SKM-1 (cell line): ENCODE data around the gene ITPKC.
A peak's percentile ranks its signal among the peaks of the same experiment; 100 is the strongest.
"Not testable (repeated sequence)": the region's sequence is repeated elsewhere in the genome, so short reads cannot be mapped to it uniquely, and the experiment has no call there.

Experiments used
- DNase-seq: peaks from one replicate; lab custom pipeline; 2025; ENCODE audit not compliant: unreplicated experiment; lab: John Stamatoyannopoulos, UW

The ITPKC gene

DNA sequence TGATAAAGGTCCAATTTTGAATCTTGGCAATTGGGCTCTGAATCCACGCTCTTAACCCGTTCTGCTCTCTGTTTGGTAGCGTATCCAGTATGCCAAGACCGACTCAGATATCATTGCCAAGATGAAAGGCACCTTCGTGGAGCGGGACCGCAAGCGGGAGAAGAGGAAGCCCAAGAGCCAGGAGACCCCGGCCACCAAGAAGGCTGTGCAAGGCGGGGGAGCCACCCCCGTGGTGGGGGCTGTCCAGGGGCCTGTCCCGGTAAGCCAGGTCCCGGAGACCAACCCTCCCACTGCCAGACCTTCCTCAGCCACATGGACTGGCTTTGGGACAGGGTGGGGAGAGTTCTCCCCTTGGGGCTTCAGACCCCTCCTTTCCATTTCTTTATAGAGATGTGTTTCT lies 42.4 kb downstream of the ITPKC start:
- DNase-seq, result no peak

DNA sequence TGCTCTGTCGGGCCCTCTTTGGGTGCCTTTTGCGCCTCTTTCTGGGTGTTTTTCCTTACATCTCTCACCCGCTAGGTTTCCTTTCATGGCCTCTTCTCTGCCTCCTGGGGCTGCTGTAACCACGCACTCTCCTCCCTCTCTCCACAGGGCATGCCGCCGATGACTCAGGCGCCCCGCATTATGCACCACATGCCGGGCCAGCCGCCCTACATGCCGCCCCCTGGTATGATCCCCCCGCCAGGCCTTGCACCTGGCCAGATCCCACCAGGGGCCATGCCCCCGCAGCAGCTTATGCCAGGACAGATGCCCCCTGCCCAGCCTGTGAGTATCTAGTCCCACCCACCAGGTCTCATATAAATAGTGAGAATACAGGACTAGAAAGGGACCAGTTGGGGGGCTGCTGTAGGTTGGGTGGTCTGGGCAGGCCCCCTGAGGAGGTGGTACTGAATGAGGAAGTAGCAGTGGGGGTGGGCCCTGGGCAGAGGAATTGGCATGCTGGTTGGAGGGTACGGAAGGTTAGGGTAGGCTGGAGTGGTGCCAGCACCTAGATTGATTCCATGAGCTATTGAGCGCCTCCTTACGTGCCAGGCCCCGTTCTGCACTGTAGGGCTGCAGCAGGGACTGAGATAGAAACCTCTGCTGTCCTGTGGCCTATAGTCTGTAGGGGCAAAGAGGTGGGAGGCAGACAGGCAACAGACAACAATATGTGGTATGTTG lies 46.0 kb downstream of the ITPKC start:
- no peak for DNase-seq

DNA sequence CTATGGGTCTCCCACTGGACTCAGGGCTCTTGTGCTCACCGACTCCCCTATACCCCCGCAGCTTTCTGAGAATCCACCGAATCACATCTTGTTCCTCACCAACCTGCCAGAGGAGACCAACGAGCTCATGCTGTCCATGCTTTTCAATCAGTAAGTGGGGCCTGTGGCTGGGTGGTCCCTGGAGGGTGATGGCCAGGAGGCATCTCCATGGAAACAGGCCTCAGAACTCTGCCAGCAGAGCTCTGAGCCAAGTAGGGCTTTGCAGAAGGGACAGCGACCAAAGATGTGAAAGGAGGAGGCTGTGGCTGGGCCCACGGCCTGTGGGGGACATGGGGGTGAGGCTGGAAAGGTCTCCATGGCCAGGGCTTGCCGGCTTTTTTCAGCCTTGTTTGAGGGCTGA lies 46.6 kb downstream of the ITPKC start:
- no peak for DNase-seq

GRCh38 chr19:40763963-40764362 lies 47.1 kb downstream of the ITPKC start:
- DNase-seq, result no peak

DNA sequence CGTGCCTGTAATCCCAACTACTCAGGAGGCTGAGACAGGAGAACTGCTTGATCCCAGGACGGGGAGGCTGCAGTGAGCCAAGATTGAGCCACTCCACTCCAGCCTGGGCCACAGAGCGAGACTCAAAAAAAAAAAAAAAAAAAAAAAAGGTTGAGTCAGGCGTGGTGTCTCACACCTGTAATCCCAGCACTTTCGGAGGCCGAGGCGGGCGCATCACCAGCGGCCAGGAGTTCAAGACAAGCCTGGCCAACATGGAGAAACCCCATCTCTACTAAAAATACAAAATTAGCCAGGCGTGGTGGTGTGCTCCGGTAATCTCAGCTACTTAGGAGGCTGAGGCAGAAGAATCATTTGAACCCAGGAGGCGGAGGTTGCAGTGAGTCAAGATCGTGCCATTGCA lies 49.5 kb downstream of the ITPKC start:
- not testable (repeated sequence) for DNase-seq

DNA sequence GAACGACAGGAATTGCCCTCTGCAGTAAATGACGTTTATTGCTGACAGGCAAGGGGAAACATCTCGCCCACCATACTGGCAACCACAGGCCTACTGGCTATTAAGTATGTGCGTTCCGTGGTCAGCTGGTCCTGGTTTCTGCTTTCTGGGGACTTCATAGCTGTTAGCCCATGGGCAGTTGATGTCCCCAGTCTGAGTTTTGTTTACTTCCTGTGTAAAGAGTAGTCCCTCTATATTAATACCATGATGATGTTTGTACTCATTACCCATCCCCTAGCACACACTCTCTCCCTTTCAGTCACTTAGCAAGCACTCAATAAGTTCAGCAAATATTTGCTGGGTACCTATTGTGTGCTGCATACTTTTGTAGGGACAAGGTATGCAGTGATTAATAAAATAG lies 52.0 kb downstream of the ITPKC start:
- DNase-seq, result no peak

- DNase-seq, result not testable (repeated sequence)
Observed at GRCh38 chr19:40771101-40771862, 54.4 kb downstream of the ITPKC start.

DNA sequence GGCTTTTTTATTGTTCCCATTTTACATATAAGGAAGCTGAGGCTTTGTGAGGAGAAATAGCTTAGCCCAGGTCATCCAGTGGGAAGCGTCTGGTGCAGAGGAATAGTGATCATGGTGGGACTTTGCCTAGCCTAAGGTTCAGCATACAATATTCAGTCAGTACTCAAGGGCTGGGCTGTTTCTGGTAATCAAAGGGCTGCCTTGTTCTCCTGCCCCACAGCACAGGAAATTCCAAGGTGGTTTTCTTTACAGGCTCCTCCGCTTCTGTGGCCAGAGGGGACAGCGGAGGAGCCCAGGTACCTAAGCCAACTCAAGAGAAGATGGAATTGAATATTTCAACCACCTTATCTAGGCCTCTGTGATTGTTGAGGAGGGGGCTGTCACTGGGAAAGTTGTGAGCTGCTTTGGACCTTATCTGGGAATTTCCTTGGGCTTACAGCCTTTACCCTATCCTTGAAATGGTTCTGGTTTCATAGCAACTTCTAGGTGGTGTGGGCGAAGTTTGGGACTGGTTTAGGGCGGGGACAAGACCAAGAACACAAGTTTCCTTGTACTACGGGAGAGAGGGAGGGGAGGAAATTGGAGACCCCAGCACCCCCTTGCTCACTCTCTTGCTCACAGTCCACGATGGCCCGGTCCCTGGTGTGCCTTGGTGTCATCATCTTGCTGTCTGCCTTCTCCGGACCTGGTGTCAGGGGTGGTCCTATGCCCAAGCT lies 58.2 kb downstream of the ITPKC start, which contains the start of gene MIA:
TSS of gene MIA (plus strand) at position 606 of the 716 bp plus-strand sequence. CDS start at position 628, 22 bp downstream.
- DNase-seq, result no peak

DNA sequence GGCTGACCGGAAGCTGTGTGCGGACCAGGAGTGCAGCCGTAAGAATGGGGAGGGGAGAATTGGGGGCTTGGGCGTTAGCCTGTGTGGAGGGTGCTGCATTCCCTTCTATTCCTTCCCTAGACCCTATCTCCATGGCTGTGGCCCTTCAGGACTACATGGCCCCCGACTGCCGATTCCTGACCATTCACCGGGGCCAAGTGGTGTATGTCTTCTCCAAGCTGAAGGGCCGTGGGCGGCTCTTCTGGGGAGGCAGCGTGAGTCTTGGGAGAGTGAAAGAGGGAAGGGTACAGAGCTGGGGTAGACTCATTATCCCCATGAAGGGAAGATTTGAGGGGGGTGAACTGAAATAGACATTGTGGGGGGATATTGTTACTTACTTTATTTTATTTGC lies 58.7 kb downstream of the ITPKC start:
- DNase-seq, result no peak

GRCh38 chr19:40776364-40776763 lies 59.5 kb downstream of the ITPKC start:
- no peak for DNase-seq

GRCh38 chr19:40776932-40777644 lies 60.2 kb downstream of the ITPKC start:
- peak; percentile 96 for DNase-seq

DNA sequence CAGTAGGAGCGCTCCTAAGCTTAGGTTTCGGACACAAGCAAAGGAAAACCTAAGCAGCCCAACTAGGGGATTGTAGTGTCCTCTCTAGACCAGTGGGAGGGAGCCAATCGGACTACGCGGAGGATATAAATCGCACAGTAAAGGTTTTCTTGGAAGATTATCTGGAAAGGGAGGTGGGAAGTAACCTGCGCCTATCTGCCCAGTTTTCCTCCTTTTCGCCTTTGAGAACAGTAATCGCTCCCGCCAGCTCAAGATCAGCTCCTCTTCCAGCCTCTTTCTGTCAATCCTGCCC lies 60.7 kb downstream of the ITPKC start:
- no peak for DNase-seq

GRCh38 chr19:40777937-40778705 lies 61.2 kb downstream of the ITPKC start, which contains the start of gene RAB4B:
Gene RAB4B, plus strand, starts transcription at chr19:40778247. Its CDS starts 129 bp downstream, at chr19:40778376.
- peak; percentile 97 for DNase-seq

DNA sequence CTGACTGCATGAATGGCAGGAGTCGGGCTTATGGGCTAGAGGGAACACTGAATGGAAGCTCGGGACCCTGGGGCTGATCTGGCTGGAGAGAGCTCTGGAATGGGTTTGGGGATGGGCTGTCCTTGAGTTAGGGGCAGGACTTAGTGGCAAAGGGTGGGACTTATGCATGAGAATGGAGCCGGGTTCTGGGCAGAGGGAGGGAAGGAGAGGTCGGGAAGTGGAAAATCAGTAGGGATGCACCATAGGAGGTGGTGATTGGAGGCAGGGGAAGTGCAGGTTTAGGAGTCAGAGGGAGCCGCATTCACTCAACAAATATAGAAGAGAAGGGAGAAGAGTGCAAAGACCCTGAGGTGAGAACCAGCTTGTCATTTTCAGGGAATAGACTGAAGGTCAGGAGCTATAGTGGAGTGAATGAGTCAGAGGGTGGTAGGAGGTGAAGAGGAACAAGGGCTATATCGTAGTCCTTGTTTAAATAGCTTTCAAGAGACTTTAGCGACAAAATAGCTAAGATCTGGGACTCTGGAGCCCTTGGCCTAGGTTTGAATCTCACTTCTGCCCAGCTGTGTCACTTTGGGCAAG lies 61.9 kb downstream of the ITPKC start:
- no peak for DNase-seq

GRCh38 chr19:40780582-40780981 lies 63.7 kb downstream of the ITPKC start:
- DNase-seq, result no peak

GRCh38 chr19:40781140-40781539 lies 64.2 kb downstream of the ITPKC start:
- DNase-seq, result no peak

GRCh38 chr19:40783711-40784110 lies 66.8 kb downstream of the ITPKC start:
- no peak for DNase-seq

DNA sequence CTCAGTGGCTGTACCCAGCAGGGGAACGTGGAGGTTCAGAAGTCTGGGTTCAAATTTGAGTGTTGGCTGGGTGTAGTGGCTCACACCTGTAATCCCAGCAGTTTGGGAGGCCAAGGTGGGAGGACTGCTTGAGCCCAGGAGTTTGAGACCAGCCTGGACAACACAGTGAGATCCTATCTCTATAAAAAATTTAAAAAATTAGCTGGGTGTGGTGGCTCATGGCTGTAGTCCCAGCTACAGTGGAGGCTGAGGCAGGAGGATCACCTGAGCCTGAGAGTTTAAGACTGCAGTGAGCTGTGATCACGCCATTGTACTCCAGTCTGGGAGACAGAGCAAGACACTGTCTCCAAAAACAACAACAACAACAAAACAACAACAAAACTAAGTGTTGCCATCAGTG lies 67.2 kb downstream of the ITPKC start:
- DNase-seq, result not testable (repeated sequence)

DNA sequence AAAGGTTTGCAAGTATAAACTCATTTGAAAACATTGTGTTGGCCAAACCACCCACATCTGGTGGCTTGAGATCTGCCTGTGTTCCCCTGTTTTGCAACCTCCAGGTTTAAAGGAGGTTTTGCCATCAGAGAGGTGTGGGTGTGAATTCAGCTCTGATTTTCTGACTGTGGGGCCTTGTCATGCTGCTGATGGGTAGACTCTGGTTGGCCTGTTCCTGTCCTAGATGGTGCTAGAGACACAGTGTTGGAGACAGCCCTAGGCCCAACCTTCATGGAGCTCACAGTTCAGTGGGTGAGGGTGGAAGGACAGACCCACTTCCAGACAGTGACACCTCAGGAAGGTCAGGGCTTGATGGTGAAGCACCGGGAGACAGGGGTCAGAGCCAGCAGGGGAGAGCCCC lies 68.6 kb downstream of the ITPKC start:
- DNase-seq, result no peak
